8988T (cell line): ENCODE results near the gene ASIC1.
"Not testable (repeated sequence)": the region's sequence is repeated elsewhere in the genome, so short reads cannot be mapped to it uniquely, and the experiment has no call there.

Experiments
- DNase-seq: peaks from one replicate; pipeline ENCODE4 v3.0.0; 2011

ASIC1 gene

DNA sequence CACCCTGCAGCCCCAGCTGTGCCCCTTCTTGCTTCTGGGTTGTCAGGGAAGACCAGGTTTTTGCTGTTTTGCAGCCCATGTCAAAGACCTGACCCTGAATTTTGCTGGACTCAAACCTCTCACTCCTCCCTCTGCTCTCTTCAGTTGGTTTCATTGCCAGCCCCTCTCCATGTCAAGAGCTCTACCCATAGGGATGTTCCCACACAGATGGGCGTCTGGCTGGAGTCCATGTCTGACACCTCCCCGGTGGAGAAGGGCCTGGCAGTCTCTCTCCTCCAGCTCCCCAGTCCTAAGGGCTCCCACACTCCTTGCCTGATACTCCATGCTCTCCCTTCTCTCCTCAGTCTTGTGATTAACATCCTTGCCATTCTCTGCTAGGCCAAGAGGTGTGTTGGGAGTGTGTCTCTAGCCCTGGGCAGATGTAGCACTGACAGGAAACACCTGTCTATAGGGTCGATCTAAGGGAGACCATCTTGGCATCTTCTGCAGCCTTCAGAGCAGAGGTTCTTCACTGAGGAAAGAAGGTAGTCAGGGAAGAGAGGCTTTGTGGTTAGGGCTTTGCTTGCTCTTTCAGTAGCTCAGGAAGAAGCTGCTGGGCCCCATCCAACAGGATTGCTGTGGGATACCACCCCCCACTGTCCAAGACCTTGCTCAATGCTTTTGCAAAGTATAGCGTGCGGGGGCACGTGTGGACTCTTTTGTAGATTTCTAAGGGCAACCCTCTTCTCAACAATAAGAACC is 4.7 kb downstream of the ASIC1 start:
- no peak for DNase-seq

GRCh38 chr12:50062728-50063460 is 5.5 kb downstream of the ASIC1 start:
- DNase-seq, result no peak

DNA sequence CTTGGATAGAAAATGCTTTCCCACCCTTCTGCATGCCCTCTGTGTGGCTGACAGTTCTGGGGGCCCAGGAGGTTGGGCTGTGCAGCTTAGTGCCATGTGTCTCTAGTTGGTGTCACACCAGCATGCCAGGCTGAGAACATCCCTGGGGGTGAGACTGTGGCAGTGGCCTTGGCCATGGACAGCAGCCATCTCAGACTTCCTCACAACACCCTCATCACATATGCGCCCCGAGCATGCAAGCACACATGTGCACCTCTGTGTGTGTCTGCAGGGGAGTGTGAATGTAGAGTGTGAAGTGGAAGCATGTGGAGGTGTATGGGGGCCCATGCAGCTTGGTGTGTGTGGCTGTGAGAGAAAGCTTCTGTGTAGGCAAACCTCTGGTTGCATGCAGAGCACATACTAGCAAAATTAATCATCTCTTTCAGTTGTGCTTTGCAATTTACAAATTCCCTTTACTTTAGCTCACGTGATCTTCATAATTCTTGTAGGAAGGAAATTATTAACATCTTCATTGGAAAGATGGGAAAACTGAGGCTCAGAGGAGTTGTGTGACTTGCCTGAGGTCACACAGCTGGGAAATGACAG is 8.4 kb downstream of the ASIC1 start:
- DNase-seq, result no peak

GRCh38 chr12:50066402-50066801 is 9.0 kb downstream of the ASIC1 start:
- DNase-seq, result no peak

- DNase-seq, result no peak
Observed at GRCh38 chr12:50069069-50069468, 11.7 kb downstream of the ASIC1 start.

DNA sequence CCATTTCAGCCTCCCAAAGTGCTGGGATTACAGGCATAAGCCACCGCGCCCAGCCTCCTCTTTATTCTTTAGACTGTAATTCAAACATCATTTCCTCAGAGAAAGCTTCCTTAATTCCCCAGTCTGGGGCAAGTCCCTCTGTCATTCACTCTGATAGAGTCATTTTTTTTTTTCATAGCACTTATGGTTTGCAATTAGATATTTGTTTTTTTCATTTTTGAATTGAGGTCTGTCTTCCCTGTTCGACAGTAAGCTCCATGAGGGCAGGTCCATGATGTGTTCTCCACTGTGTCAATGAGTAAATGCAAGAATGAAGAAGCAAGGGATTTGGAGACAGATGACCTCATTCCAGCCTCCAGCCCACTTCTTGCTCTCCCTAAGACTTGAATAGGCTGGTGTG is 12.1 kb downstream of the ASIC1 start:
- no peak for DNase-seq

- no peak for DNase-seq
Observed at GRCh38 chr12:50070314-50071060, 13.1 kb downstream of the ASIC1 start.

- no peak for DNase-seq
Observed at GRCh38 chr12:50072198-50072907, 15.0 kb downstream of the ASIC1 start.

DNA sequence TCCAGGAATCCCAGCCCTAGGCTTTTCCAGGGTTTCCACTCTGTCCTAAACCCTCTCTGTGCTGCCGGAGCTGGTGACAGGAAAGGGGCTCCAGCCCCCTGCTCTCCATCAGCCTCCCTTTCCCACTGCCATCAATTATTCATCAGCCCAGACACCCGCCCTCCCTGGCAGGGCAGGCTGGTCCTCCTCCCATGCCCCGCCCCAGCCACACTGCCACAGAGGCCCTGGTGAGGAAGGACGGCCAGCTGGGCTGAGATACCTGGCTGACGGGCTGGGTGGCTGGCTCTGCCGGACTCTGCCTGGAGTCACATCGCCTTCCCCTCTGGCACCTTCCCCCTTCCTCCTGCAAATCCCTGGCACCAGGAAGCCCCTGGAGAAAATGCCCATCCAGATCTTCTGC is 15.8 kb downstream of the ASIC1 start:
- DNase-seq, result no peak

GRCh38 chr12:50073712-50074111 is 16.3 kb downstream of the ASIC1 start:
- no peak for DNase-seq

DNA sequence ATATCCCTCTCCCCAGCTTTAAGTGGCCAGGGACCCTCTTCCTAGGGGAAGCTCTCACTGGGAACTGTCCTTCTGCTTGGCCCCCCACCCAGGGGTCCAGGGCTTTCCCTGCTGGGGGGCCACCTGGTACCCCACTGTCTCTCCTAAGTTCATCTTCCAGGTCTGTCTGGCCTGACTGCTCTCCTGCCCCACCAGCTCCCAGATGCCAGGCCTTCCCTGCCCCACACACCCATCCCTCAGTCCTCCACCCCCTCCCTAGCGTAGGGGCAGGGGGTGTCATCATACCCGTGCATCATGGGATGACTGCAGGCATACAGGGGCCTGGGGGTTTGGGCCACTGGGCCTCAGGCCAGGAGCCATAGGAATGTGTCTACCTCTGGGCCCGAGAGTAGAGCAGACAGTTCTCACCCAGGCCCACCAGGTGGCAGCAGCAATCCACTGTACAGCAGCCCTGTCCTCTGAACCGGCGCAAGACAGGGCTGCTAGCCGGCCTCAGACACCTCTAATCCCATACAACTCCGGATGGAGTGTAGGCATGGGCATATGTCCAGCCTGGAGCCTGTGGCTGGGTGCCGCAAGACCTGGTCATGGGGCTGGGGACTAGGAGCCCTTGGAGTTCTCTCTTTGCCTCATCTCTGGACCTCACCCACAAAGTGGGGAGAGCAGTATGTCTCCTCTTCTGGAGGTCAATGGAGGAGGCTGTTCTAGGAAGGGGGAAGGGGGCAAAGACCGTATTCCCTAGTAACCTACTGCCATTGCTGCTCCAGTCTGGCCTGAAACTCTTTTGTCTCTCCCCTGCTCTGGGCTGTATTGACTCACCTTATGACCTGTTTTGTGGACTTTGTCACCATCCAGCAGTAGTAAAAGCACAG is 17.8 kb downstream of the ASIC1 start:
- DNase-seq, result peak; percentile 79

DNA sequence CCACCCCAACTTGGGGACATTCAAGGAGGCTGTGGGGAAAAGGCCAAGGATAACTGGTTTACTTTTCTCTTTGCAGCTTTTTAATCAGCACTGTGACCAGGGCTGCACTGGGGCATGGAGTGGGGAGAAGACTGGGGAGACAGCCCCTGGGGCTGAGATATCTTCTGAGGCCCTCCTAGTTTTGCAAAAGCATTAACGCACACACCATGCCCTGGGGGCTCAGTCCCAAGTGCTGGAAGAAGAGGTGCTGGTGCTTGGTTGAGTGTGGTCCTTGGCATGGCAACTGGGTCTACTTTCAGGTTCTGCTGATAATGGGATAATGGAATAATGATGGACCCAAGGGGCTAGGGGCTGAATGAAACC is 18.4 kb downstream of the ASIC1 start:
- no peak for DNase-seq

DNA sequence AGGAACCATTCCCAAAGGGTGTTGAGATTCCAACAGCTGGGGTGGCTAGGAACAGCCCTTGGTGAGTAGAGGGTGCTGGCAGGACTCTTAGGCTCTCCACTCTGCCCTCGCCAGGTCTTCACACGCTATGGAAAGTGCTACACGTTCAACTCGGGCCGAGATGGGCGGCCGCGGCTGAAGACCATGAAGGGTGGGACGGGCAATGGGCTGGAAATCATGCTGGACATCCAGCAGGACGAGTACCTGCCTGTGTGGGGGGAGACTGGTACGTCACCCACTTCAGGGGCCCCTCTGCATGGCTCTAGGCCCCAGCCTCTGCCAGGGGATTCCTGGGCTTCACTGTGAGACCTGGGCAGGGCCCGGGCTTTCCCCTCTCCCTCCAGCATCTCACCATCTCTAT is 19.7 kb downstream of the ASIC1 start:
- no peak for DNase-seq

- DNase-seq, result no peak
Observed at GRCh38 chr12:50078281-50078680, 20.9 kb downstream of the ASIC1 start.

- DNase-seq, result no peak
Observed at GRCh38 chr12:50079771-50080170, 22.4 kb downstream of the ASIC1 start.

GRCh38 chr12:50081096-50081808 is 23.9 kb downstream of the ASIC1 start:
- DNase-seq, result no peak

GRCh38 chr12:50082644-50083043 is 25.2 kb downstream of the ASIC1 start:
- DNase-seq, result no peak

DNA sequence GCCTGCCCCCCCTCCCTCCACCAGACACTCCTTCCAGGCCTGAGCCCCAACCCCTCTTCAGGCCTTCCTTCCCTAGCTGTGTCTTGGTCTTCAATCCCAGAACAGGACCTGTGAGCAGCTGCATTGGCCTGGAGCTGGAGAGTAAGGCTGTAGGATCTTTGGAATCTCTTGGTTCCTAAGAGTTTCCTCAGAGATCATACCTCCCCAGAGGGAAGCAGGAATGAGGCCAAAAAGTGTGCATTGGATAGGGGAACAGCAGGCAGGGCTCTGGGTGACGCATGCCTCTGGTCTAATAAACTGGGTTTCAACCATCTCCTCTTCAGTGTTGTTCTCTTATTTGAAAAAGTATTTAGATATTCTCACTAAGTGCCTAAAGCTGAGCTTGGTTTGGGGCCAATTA is 25.9 kb downstream of the ASIC1 start:
- DNase-seq, result no peak

- not testable (repeated sequence) for DNase-seq
Observed at GRCh38 chr12:50084409-50084774, 27.0 kb downstream of the ASIC1 start.

- peak; percentile 96 for DNase-seq
Observed at GRCh38 chr12:50084775-50085614, 27.6 kb downstream of the ASIC1 start, which contains the start of gene SMARCD1. SMARCD1 (plus strand) TSS chr12:50085342; CDS start chr12:50085370, 28 bp downstream.
